ENCODE measurements around the gene EXPH5. TPM values are rescaled to one million over a fixed set of nuclear protein-coding genes. Genes with fewer than 3 reads are reported as not detected.

The EXPH5 gene
- total RNA-seq, 3 donors from 2014 or later (not counting 1 experiment from before 2014, with no cell fraction given) = 1.5 to 5.4 (median 2.6) TPM

- Histone ChIP-seq H3K4me3 (ENCODE audit: low read length) (no peak overlapping the region), H3K27ac (ENCODE audit: low read length) (no peak overlapping the region), H3K27me3 (ENCODE audit: control insufficient read depth, insufficient read depth, low read length) (no peaks in the 10 kb centered on the region), H3K4me1 (ENCODE audit: control insufficient read depth, insufficient read depth, low read length) (peaks cover 7% of the 10 kb centered on the region), H3K36me3 (ENCODE audit: control insufficient read depth, insufficient read depth, low read length) (no peaks in the 10 kb centered on the region), H3K9me3 (ENCODE audit: control insufficient read depth, insufficient read depth, low read length) (no peaks in the 10 kb centered on the region)
- no peak for TF ChIP-seq CTCF (IDR thresholded peaks at IDR 0.05)
- intact Hi-C loops (cut with micrococcal nuclease) = no loop called here
- WGBS (ENCODE audit: insufficient coverage) = 91% methylated on average over 5 of the region's 5 CpGs
- no peak for DNase-seq
- H3K9me3 Mint-ChIP-seq = no peaks in the 10 kb centered on the region
- no peak overlapping the region for H3K4me3 Mint-ChIP-seq
- H3K27ac Mint-ChIP-seq = no peak overlapping the region
- H3K27me3 Mint-ChIP-seq (ENCODE audit: low read depth in 2 of 2) = peaks cover 0 to 3% of the 10 kb centered on the region in 2 donors
- no peaks in the 10 kb centered on the region for H3K36me3 Mint-ChIP-seq
- no peak for ATAC-seq
- peaks cover 14 to 24% of the 10 kb centered on the region in 2 donors for H3K4me1 Mint-ChIP-seq
Observed at GRCh38 chr11:108536783-108537182, 56.8 kb downstream of the EXPH5 start.

- ATAC-seq = no peak
- Mint-ChIP-seq H3K4me1 (peaks cover 14 to 34% of the 10 kb centered on the region in 2 donors), H3K4me3 (peak overlapping the region; percentile 32), H3K27me3 (ENCODE audit: low read depth in 2 of 2) (peaks cover 0 to 3% of the 10 kb centered on the region in 2 donors), H3K27ac (peak overlapping the region in 1 of 2 donors; percentile 57), H3K36me3 (no peaks in the 10 kb centered on the region), H3K9me3 (no peaks in the 10 kb centered on the region)
- 92% methylated on average over 5 of the region's 6 CpGs for WGBS (ENCODE audit: insufficient coverage)
- H3K9me3 ChIP-seq (ENCODE audit: control insufficient read depth, insufficient read depth, low read length) = no peaks in the 10 kb centered on the region
- intact Hi-C loops (cut with micrococcal nuclease) = no loop called here
- DNase-seq = no peak
- no peak for TF ChIP-seq CTCF (IDR thresholded peaks at IDR 0.05)
- no peaks in the 10 kb centered on the region for H3K36me3 ChIP-seq (ENCODE audit: control insufficient read depth, insufficient read depth, low read length)
- peaks cover 7% of the 10 kb centered on the region for H3K4me1 ChIP-seq (ENCODE audit: control insufficient read depth, insufficient read depth, low read length)
- no peaks in the 10 kb centered on the region for H3K27me3 ChIP-seq (ENCODE audit: control insufficient read depth, insufficient read depth, low read length)
- H3K4me3 ChIP-seq (ENCODE audit: low read length) = no peak overlapping the region
- H3K27ac ChIP-seq (ENCODE audit: low read length) = no peak overlapping the region
Observed at GRCh38 chr11:108535384-108535955, 58.1 kb downstream of the EXPH5 start.

GRCh38 chr11:108534274-108534882 is 59.2 kb downstream of the EXPH5 start:
- intact Hi-C loops (cut with micrococcal nuclease) = no loop called here
- Mint-ChIP-seq H3K27me3 (ENCODE audit: low read depth in 2 of 2) (peaks cover 0 to 3% of the 10 kb centered on the region in 2 donors), H3K9me3 (no peaks in the 10 kb centered on the region), H3K27ac (no peak overlapping the region), H3K4me1 (peaks cover 14 to 34% of the 10 kb centered on the region in 2 donors), H3K4me3 (no peak overlapping the region), H3K36me3 (no peaks in the 10 kb centered on the region)
- no peak for DNase-seq
- Histone ChIP-seq H3K9me3 (ENCODE audit: control insufficient read depth, insufficient read depth, low read length) (no peaks in the 10 kb centered on the region), H3K27ac (ENCODE audit: low read length) (no peak overlapping the region), H3K4me1 (ENCODE audit: control insufficient read depth, insufficient read depth, low read length) (peaks cover 7% of the 10 kb centered on the region), H3K27me3 (ENCODE audit: control insufficient read depth, insufficient read depth, low read length) (no peaks in the 10 kb centered on the region), H3K4me3 (ENCODE audit: low read length) (no peak overlapping the region), H3K36me3 (ENCODE audit: control insufficient read depth, insufficient read depth, low read length) (no peaks in the 10 kb centered on the region)
- 93% methylated on average over 2 of the region's 2 CpGs for WGBS (ENCODE audit: insufficient coverage)
- ATAC-seq = no peak
- no peak for TF ChIP-seq CTCF (IDR thresholded peaks at IDR 0.05)

Data from natural killer cell (primary cell).